ENCODE data around the gene ZDHHC22.

ZDHHC22 gene

GRCh38 chr14:77144412-77145115 lies 3.0 kb upstream of the ZDHHC22 start:
- in situ Hi-C loops (cut with HindIII; ENCODE audit: low pct_ligation_motif_present, low sequenced_read_pairs): no loop called here
- no peak for TF ChIP-seq CTCF (IDR thresholded peaks at IDR 0.05; ENCODE audit: low read depth, low read length, missing control alignments)
- Histone ChIP-seq H3K27me3 (replicated peaks) (peaks cover 70% of the 10 kb centered on the region), H3K27ac (no peak overlapping the region), H3K36me3 (replicated peaks) (no peaks in the 10 kb centered on the region), H3K4me3 (ENCODE audit: low read depth, low read length) (no peak overlapping the region)
- DNase-seq: no peak

- no peaks in the 10 kb centered on the region for H3K36me3 ChIP-seq (replicated peaks)
- no peak overlapping the region for H3K27ac ChIP-seq
- H3K4me3 ChIP-seq (ENCODE audit: low read depth, low read length): no peak overlapping the region
- peaks cover 79% of the 10 kb centered on the region for H3K27me3 ChIP-seq (replicated peaks)
- no peak for DNase-seq
- in situ Hi-C loops (cut with HindIII; ENCODE audit: low pct_ligation_motif_present, low sequenced_read_pairs): no loop called here
- no peak for TF ChIP-seq CTCF (IDR thresholded peaks at IDR 0.05; ENCODE audit: low read depth, low read length, missing control alignments)
Measured at GRCh38 chr14:77143071-77143470, 1.5 kb upstream of the ZDHHC22 start.

- Histone ChIP-seq H3K27me3 (replicated peaks) (peaks cover 76% of the 10 kb centered on the region), H3K27ac (no peak overlapping the region), H3K4me3 (ENCODE audit: low read depth, low read length) (no peak overlapping the region), H3K36me3 (replicated peaks) (no peaks in the 10 kb centered on the region)
- TF ChIP-seq CTCF (IDR thresholded peaks at IDR 0.05; ENCODE audit: low read depth, low read length, missing control alignments): no peak
- in situ Hi-C loops (cut with HindIII; ENCODE audit: low pct_ligation_motif_present, low sequenced_read_pairs): no loop called here
- no peak for DNase-seq
Measured at GRCh38 chr14:77142005-77142800, 612 bp upstream of the ZDHHC22 start.

DNA sequence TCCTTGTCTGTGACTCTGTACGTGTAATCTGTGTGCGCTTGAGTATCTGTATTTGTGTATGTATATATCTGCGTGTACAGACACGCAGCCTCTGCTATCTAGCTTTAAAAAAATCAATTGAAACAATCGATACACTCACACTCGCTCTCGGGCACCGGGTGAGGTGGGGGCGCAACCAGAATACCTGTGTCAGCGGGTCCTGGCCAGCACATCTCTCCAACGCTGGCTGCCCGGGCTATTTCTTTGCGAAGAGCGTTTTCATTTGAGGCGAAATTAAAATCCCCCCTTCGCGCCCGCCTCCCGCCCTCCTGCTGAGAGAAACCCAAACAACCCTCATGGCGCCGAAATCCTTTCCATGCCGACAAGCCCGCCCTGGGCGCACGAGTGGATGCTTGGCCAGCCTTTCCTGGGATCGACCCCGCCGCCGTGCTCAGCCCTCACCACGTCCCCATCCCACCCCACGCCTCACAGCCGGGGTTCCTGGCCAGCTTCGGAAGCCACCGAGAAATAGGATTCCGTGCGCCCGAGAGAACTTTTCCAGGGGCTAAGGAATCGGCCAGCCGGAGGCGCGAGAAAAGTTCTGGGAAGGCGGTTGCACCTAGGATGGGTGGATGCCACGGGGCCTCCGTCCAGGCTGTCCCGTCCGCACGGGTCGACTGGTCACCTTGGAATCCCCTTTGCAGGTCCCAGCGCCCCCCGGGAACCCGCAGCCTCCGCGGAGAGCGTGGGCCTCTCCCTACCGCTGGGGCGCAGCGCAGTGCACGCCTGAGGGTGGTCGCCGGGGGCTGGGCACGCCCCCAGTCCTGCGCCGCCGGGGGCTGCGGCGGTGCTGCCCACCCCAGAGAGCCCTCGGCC lies 1.0 kb downstream of the ZDHHC22 start:
- in situ Hi-C loops (cut with HindIII; ENCODE audit: low pct_ligation_motif_present, low sequenced_read_pairs): no loop called here
- Histone ChIP-seq H3K27me3 (replicated peaks) (peaks cover 60% of the 10 kb centered on the region), H3K27ac (no peak overlapping the region), H3K4me3 (ENCODE audit: low read depth, low read length) (peak overlapping the region; percentile 30), H3K36me3 (replicated peaks) (no peaks in the 10 kb centered on the region)
- no peak for TF ChIP-seq CTCF (IDR thresholded peaks at IDR 0.05; ENCODE audit: low read depth, low read length, missing control alignments)
- no peak for DNase-seq

DNA sequence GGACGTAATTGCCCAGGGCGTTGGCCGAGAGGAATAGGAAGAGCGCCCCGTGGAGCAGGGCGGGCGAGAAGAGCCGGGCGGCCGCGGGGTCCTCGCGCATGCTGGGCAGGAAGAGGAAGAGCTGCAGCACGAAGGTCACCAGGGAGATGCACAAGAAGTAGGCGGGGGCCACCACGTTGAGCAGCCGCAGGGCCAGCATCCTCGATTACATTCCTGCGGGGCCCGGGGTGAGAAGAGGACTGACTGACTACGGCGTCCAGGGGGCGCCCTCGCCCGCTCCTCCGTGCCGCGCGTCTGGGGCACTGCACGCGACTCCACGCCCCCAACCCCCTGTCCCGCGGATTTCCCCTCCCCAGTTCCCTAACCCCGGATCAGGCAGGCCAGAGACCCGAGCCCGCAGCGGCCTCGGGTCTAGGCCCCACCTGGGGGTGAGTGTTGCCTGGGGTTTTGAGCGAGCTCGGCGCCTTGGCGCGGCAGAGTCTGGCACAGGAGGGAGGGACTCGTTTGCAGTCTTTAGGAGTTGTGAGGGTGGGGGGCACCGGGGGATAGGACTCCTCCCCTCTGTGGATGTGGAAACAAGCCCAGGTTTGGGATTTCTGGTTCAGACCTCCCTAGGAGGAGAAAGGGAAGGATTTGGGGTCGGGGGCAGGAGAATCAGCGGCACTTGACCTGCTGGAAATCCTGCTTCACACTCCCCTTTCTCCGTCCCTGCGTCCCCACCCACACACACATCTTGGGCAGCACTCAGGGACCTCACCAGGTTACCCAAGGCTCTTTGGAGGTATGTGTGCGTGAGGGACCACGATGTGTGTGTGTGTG lies 1.8 kb downstream of the ZDHHC22 start:
- no peaks in the 10 kb centered on the region for H3K36me3 ChIP-seq (replicated peaks)
- no peak for DNase-seq
- no peak overlapping the region for H3K4me3 ChIP-seq (ENCODE audit: low read depth, low read length)
- TF ChIP-seq CTCF (IDR thresholded peaks at IDR 0.05; ENCODE audit: low read depth, low read length, missing control alignments): peak; percentile 74
- in situ Hi-C loops (cut with HindIII; ENCODE audit: low pct_ligation_motif_present, low sequenced_read_pairs): no loop called here
- H3K27me3 ChIP-seq (replicated peaks): peaks cover 57% of the 10 kb centered on the region
- no peak overlapping the region for H3K27ac ChIP-seq

Data from brain microvascular endothelial cell (primary cell).